ENCODE results near the gene STUM.

DNA sequence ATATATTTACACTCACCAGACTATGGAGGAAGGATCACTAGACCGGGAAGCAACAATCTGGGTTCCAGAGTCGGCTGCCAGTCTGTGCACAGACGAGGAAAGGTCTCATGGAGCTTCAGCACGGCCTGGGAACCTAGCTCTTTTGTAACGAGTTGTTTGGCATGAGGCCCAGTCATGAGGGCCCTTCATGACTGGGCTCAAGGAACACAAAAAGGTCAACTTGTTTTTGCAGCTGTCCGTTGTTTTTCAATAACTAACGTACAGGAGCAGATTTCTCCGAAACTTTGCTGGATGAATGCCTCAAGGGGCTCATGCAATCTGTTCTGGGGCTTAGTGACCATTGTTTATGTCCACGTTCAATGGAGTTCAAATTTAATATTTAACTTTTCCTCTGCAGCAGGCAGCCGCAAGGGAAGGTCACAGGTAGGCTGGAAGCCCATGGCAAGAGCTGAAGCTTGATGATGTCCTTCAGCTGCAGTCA lies 5.9 kb upstream of the STUM start:
- TF ChIP-seq, protein P1, sequence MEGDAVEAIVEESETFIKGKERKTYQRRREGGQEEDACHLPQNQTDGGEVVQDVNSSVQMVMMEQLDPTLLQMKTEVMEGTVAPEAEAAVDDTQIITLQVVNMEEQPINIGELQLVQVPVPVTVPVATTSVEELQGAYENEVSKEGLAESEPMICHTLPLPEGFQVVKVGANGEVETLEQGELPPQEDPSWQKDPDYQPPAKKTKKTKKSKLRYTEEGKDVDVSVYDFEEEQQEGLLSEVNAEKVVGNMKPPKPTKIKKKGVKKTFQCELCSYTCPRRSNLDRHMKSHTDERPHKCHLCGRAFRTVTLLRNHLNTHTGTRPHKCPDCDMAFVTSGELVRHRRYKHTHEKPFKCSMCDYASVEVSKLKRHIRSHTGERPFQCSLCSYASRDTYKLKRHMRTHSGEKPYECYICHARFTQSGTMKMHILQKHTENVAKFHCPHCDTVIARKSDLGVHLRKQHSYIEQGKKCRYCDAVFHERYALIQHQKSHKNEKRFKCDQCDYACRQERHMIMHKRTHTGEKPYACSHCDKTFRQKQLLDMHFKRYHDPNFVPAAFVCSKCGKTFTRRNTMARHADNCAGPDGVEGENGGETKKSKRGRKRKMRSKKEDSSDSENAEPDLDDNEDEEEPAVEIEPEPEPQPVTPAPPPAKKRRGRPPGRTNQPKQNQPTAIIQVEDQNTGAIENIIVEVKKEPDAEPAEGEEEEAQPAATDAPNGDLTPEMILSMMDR (IDR thresholded peaks at IDR 0.05), result no peak
- TF ChIP-seq POLR2AphosphoS5 (IDR thresholded peaks at IDR 0.05; ENCODE audit: low read depth, low read length), result no peak

Measured in Panc1 (cell line).